GM12878 (cell line): ENCODE measurements around the gene C11orf98. TPM values are rescaled to one million over a fixed set of nuclear protein-coding genes. Genes with fewer than 3 reads are reported as not detected.
A peak's percentile ranks its signal among the peaks of the same experiment; 100 is the strongest.

Experiments
- ATAC-seq: fragments of 200-7000 bp; cut with Tn5 transposase; 3 replicates; pipeline ENCODE4 v1.9.1; 2020; ENCODE audit warnings: mild to moderate bottlenecking, moderate library complexity
- BruUV-seq: library from RNA; stranded (reverse); fragments of 400-500 nt; replicated peaks from 2 replicates; lab custom pipeline; 2021; lab: Mats Ljungman, UMichigan
- CTCF ChIA-PET: fragments of 300-600 bp; sonication (Branson Sonifier 250); formaldehyde crosslinking; extraction: SDS; loops from one replicate; lab custom pipeline; 2021; ENCODE audit warnings: inconsistent platforms; lab: Yijun Ruan, JAX
- POLR2A ChIA-PET: fragments of 350-600 bp; formaldehyde crosslinking; extraction: SDS; loops from one replicate; lab custom pipeline; 2021; ENCODE audit warnings: inconsistent platforms; lab: Charles Lee
- RAD21 ChIA-PET: fragments of 300-600 bp; sonication (Branson Sonifier 250); formaldehyde crosslinking; loops from one replicate; lab custom pipeline; 2023; ENCODE audit warnings: antibody characterized with exemption; ENCODE audit not compliant: unreplicated experiment; lab: Charles Lee
- SMC1A ChIA-PET: fragments of 300-600 bp; sonication (Branson Sonifier 250); formaldehyde crosslinking; loops from one replicate; lab custom pipeline; 2023; ENCODE audit not compliant: unreplicated experiment, uncharacterized antibody; lab: Charles Lee
- DNase-seq: peaks from one replicate; pipeline ENCODE4 v3.0.0-alpha.2; 2011; ENCODE audit warnings: low read depth, low spot score
- FAIRE-seq: peaks from 3 replicates; lab custom pipeline; 2011; peaks lifted over from hg19 to GRCh38; lab: Jason Lieb, UNC
- H2AFZ ChIP-seq: 2 replicates; pipeline ENCODE4 v1.6.0; 2011; ENCODE audit warnings: low read depth, low read length, control low read depth; ENCODE audit not compliant: control insufficient read depth
- H3K27ac ChIP-seq: 2 replicates; pipeline ENCODE4 v1.5.1; 2011; ENCODE audit warnings: control low read depth; ENCODE audit not compliant: control insufficient read depth, insufficient read depth
- H3K27me3 ChIP-seq, 2 experiments: replicated peaks in 1 of 2; 2 replicates each; pipeline versions ENCODE4 v1.6.0 to v1.6.1; 2011; ENCODE audit warnings: low read length in 1 of 2; ENCODE audit not compliant: control insufficient read depth in 2 of 2, insufficient read depth in 2 of 2
- H3K36me3 ChIP-seq, 2 experiments: 2 replicates each; pipeline ENCODE4 v1.5.1; 2011; ENCODE audit warnings: low read length in 1 of 2; ENCODE audit not compliant: control insufficient read depth in 2 of 2, insufficient read depth in 2 of 2
- H3K4me1 ChIP-seq: 2 replicates; pipeline ENCODE4 v1.6.1; 2011; ENCODE audit warnings: mild to moderate bottlenecking, low read length, moderate library complexity, mixed read lengths; ENCODE audit not compliant: control insufficient read depth, insufficient read depth
- H3K4me2 ChIP-seq: 2 replicates; pipeline ENCODE4 v1.6.0; 2011; ENCODE audit warnings: control low read depth; ENCODE audit not compliant: control insufficient read depth, insufficient read depth
- H3K4me3 ChIP-seq: fragments of 200-600 bp; sonication (generic); 2 replicates; pipeline ENCODE4 v1.5.1; 2016
- H3K79me2 ChIP-seq: 2 replicates; pipeline ENCODE4 v1.6.0; 2011; ENCODE audit warnings: low read length; ENCODE audit not compliant: control insufficient read depth, insufficient read depth
- H3K9ac ChIP-seq: 2 replicates; pipeline ENCODE4 v1.8.0; 2011; ENCODE audit warnings: low read length, control low read depth, mixed read lengths; ENCODE audit not compliant: control insufficient read depth, insufficient read depth
- H3K9me3 ChIP-seq: replicated peaks from 3 replicates; pipeline ENCODE4 v1.5.1; 2011; ENCODE audit warnings: mild to moderate bottlenecking, low read length; ENCODE audit not compliant: control insufficient read depth, insufficient read depth
- H4K20me1 ChIP-seq: 2 replicates; pipeline ENCODE4 v1.6.0; 2011; ENCODE audit not compliant: control insufficient read depth, insufficient read depth
- E2F8 ChIP-seq: fragments of 450-650 bp; IDR thresholded peaks from 2 replicates; pipeline ENCODE4 v1.6.1; 2018; ENCODE audit warnings: mild to moderate bottlenecking, low read depth, moderate library complexity; ENCODE audit not compliant: partially characterized antibody
- KLF5 ChIP-seq: fragments of 450-650 bp; IDR thresholded peaks from 2 replicates; pipeline ENCODE4 v1.6.1; 2014; ENCODE audit warnings: mild to moderate bottlenecking; ENCODE audit not compliant: partially characterized antibody
- LARP7 ChIP-seq: fragments of 450-650 bp; IDR thresholded peaks from 2 replicates; pipeline ENCODE4 v1.6.1; 2017; ENCODE audit warnings: mild to moderate bottlenecking
- PAX8 ChIP-seq: fragments of 450-650 bp; IDR thresholded peaks from 2 replicates; pipeline ENCODE4 v1.6.1; 2017; ENCODE audit warnings: mild to moderate bottlenecking, moderate library complexity
- POLR2A ChIP-seq: IDR thresholded peaks from 2 replicates; pipeline ENCODE4 v1.6.1; 2011; ENCODE audit warnings: low read depth, mild to moderate bottlenecking, low read length
- POLR2AphosphoS5 ChIP-seq: IDR thresholded peaks from 2 replicates; pipeline ENCODE4 v1.6.1; 2011; ENCODE audit warnings: mild to moderate bottlenecking, low read length, inconsistent platforms
- SMC3 ChIP-seq: IDR thresholded peaks from 2 replicates; pipeline ENCODE4 v1.6.1; 2011; ENCODE audit warnings: low read length, improper control_type of control experiment, borderline replicate concordance
- SRF ChIP-seq, 2 experiments: IDR thresholded peaks; 2 replicates each; pipeline ENCODE4 v1.6.1; 2011; ENCODE audit warnings: low read depth in 2 of 2, low read length in 2 of 2, mild to moderate bottlenecking in 1 of 2, moderate library complexity in 1 of 2
- STAT3 ChIP-seq: IDR thresholded peaks from 2 replicates; pipeline ENCODE4 v1.6.1; 2011; ENCODE audit warnings: low read depth, low read length, improper control_type of control experiment
- WGBS: methylation state at CpG from one replicate; pipeline ENCODE4 v1.1.6; 2016; ENCODE audit warnings: low lambda C conversion rate; ENCODE audit not compliant: insufficient replicate concordance, insufficient coverage; ENCODE audit errors: missing lambda C conversion rate; 5-methylcytosine and 5-hydroxymethylcytosine counted together
- in situ Hi-C: fragments of 300-500 bp; cut with MboI; formaldehyde crosslinking; loops from 9 replicates; pipeline ENCODE4 v1.14.3; 2018; ENCODE audit warnings: mixed read lengths
- intact Hi-C: fragments of 100-400 bp; cut with micrococcal nuclease; formaldehyde crosslinking; loops from one replicate; pipeline ENCODE4 v1.14.2; 2022; ENCODE audit not compliant: unreplicated experiment
- polyA plus RNA-seq, 11 experiments: library from polyadenylated mRNA; depleted of rRNA in 4 of 11; unstranded in 6 of 11; stranded (reverse) in 5 of 11; fragments of >200 nt; fragmentation: Nextera tagmentation in 4 of 11; fragmentation: Illumina TruSeq in 1 of 11; extraction: Ambion mirVana in 4 of 11; extraction: Trizol in 1 of 11; gene quantifications; 1 replicate in 1 of 11; 2 replicates in 10 of 11; pipeline versions ENCODE4 v1.2.1 to v1.2.3, GENCODE V29; 2011 to 2016; ENCODE audit warnings: inconsistent platforms in 2 of 11, missing spikeins in 2 of 11, low read depth in 1 of 11
- total RNA-seq, 4 experiments: library from RNA; depleted of rRNA in 3 of 4; stranded (reverse); fragments of >200 nt in 3 of 4; fragmentation: Illumina TruSeq in 1 of 4; extraction: Trizol in 1 of 4; gene quantifications; 2 replicates each; pipeline versions ENCODE4 v1.2.1 to v1.2.3, GENCODE V29; 2013 to 2021

The C11orf98 gene
- total and polyA plus RNA-seq, 10 of the 15 experiments (the other 5 are each of a cell fraction or from before 2014, with no cell fraction given): 62.5 to 270 (median 162) TPM

GRCh38 chr11:62646825-62647608 lies 18.0 kb downstream of the C11orf98 start:
- H3K4me1 ChIP-seq: peaks cover 4% of the 10 kb centered on the region; the same call in 1 of the 2 replicates
- CTCF ChIA-PET: interaction anchor here (1.6 kb wide), 1 partner anchor 55 kb away, joined by 7 read pairs; the partner anchor contains the start of gene TUT1
- FAIRE-seq (no peak), DNase-seq (no peak), ATAC-seq (no peak)
- no peaks in the 10 kb centered on the region; the same call in 1 of the 2 replicates for H4K20me1 ChIP-seq
- RAD21 ChIA-PET: interaction anchor here (0.6 to 1.6 kb wide), 3 partner anchors 18 to 124 kb away, joined by 3 to 9 read pairs (median 5); partner anchors contain the start of genes C11orf98, CSKMT, MTA2 and TAF6L
- H3K27ac ChIP-seq: no peak overlapping the region
- H3K4me3 ChIP-seq: no peak overlapping the region
- intact Hi-C loops: loop anchor here (2.0 kb wide), 1 partner anchor 24 kb away; no protein-coding TSS in a partner anchor
- H3K79me2 ChIP-seq: peaks cover 46% of the 10 kb centered on the region
- H2AFZ ChIP-seq: no peak overlapping the region
- peaks cover 10 to 13% of the 10 kb centered on the region in 2 experiments; a peak in 3 of 4 replicates for H3K36me3 ChIP-seq
- no peak overlapping the region for H3K9ac ChIP-seq
- H3K4me2 ChIP-seq: peak overlapping the region; percentile 66; the same call in 1 of the 2 replicates
- POLR2A ChIA-PET: interaction anchor here (0.6 to 14.6 kb wide), 9 partner anchors 9 to 168 kb away, joined by 3 to 295 read pairs (median 6); partner anchors contain the start of genes C11orf98, CSKMT, HNRNPUL2 and LBHD1
- H3K27me3 ChIP-seq: no peaks in the 10 kb centered on the region
- no peaks in the 10 kb centered on the region for H3K9me3 ChIP-seq
- TF ChIP-seq STAT3 (no peak), PAX8 (no peak), SMC3 (no peak), POLR2AphosphoS5 (0 out of 2 replicates have a peak, but pooled peaks have one; percentile 14), POLR2A (0 out of 2 replicates have a peak, but pooled peaks have one; percentile 14), KLF5 (no peak), E2F8 (no peak), LARP7 (no peak), SRF (IDR thresholded peaks at IDR 0.05; ENCODE audit: low read depth in 2 of 2, low read length in 2 of 2) (no peak)
- TF ChIP-seq, all 136 proteins: peak for 2
- in situ Hi-C loops: no loop called here
- BruUV-seq: no TSS peak
- SMC1A ChIA-PET: interaction anchor here (1.2 to 3.1 kb wide), 4 partner anchors 8 to 81 kb away, joined by 3 to 9 read pairs (median 4); partner anchors contain the start of genes C11orf98, CSKMT, HNRNPUL2 and TTC9C
- 77% methylated on average over 30 of the region's 32 CpGs for WGBS
